Fibroblast of pulmonary artery (primary cell): ENCODE data around the gene SIPA1L3.

ENCODE experiments used
- DNase-seq: peaks from one replicate; pipeline ENCODE4 v3.0.0-alpha.2; 2010; ENCODE audit warnings: low read depth
- H3K4me3 ChIP-seq: replicated peaks from 2 replicates; pipeline ENCODE4 v1.5.1; 2011; ENCODE audit warnings: low read depth, mild to moderate bottlenecking, control low read depth, low read length, moderate library complexity
- CTCF ChIP-seq: IDR thresholded peaks from 2 replicates; pipeline ENCODE4 v1.5.1; 2011; ENCODE audit warnings: mild to moderate bottlenecking, control low read depth, low read length, inconsistent platforms; ENCODE audit errors: missing control alignments

Gene SIPA1L3

DNA sequence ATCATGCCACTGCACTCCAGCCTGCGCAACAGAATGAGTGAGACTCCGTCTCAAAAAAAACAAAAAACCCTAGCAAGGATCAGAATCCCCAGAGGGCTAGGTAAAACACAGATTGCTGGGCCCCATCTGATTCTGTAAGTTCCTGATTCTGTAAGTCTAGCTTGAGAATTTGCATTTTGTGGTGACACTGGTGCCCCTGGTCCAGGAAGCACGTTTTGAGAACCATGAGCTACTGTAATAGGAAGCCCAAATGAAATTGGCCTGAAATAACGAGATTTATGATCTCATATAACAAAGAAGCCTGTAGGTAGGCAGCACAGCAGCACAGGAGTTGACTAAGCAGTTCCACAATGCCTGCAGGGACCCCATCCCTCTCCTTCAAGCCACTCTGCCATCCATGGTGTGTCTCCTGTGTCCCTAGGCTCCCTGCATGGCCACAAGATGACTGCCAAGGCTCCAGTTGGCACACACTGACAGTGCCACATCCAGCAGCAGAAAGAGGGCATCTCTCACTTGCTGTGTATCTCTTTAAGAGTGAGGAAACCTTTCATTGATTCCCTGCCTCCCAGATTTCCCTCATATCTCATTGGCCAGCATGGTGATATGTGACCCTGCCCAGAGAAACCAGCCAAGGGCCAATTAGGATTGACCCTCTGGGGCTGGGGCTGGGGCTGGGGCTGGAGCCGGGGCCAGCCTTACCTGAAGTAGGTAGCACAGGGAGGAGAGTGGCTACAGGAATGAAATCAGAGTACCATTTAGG is 21.7 kb downstream of the SIPA1L3 start:
- DNase-seq = no peak
- TF ChIP-seq CTCF = no peak

GRCh38 chr19:37929355-37929923 is 22.4 kb downstream of the SIPA1L3 start:
- no peak for TF ChIP-seq CTCF
- H3K4me3 ChIP-seq = no peak overlapping the region
- DNase-seq = no peak

More for the DNA sequence above, 21.7 kb downstream of the SIPA1L3 start:
- no peak overlapping the region for H3K4me3 ChIP-seq

DNA sequence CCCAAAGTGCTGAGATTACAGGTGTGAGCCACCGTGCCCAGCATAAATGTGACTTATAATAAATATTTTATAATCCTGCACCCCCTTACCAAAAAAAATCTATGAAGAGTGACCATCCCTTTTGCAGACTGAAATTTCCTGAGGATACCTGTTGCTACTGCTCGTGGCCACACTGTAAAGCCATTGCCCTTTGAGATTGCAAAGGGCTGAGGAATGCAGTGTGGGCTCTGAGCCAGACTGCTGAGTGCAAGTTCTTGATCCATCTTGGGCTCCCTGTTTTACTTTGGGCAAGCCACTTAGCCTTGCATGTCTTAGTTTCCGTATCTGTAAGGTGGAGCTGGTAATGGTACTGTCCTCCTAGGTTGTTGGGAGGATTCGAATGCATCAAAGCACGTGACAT is 23.4 kb downstream of the SIPA1L3 start:
- TF ChIP-seq CTCF = no peak
- DNase-seq = peak; percentile 43

DNA sequence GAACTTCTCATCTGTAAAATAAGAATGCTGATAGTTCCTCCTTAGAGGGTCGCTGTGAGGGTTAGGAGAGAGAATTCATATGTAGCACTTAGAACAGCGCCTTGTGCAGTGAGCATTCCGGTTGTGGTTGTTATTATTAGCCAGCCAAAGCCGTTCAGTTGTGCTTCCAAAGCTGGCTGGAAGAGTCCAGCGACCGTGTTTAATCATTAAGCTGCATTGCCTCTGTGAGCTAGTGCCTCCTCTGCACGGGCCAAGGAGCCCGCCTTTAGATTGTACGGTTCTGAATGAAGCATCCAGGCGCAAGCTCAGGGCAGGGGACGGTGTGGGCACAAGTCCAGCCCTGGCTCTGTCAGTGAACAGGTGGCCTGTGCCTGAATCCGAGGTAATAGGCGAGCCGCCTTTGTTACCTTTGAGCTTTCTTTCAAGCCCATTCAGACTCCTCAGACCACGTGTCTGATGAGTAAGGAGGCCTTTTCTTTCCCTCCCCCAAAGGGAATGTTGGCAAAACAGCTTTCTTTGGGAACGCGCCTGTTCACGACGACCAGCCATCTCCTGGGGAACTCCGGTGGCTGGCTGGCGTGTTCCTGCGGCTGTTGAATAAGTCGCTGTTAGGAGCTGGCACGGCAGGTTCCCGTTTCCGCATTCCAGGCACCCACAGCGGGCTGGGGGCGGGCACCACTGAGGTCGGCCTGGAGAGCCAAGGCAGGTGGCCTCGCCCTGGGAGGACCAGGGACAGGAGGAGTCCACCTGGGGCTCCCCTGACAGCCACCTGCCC is 25.1 kb downstream of the SIPA1L3 start:
- peak; percentile 65 for DNase-seq
- peak overlapping the region; percentile 28 for H3K4me3 ChIP-seq
- TF ChIP-seq CTCF = peak; percentile 15

More for the DNA sequence above, 23.4 kb downstream of the SIPA1L3 start:
- H3K4me3 ChIP-seq = no peak overlapping the region

GRCh38 chr19:37932985-37933936 is 26.3 kb downstream of the SIPA1L3 start:
- TF ChIP-seq CTCF = no peak
- peak; percentile 34 for DNase-seq
- no peak overlapping the region for H3K4me3 ChIP-seq

DNA sequence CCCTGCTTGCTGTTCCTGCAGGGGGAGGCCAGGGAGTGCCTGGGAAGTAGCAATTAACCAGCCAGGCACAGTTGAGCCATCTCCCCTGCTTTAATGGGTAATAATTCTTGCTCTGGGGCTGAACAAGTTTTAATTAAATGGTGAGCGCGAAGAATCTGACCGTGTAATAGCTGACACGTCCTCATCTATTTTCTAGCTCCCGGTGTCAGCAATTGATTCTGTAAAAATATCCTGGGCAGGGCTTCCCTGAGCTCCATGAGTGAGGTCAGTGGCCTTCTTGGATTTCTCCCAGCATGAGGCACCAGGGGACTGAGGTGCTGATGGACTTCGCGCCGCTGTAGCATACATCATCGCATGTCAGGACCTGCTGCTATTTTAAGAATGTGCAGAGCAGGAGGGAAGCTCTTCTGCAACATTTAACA is 26.9 kb downstream of the SIPA1L3 start:
- no peak overlapping the region for H3K4me3 ChIP-seq
- no peak for TF ChIP-seq CTCF
- peak; percentile 67 for DNase-seq
